Sigmoid colon (tissue), 7 donors: ENCODE measurements around the gene DAAM1. TPM values are rescaled to one million over a fixed set of nuclear protein-coding genes. Genes with fewer than 3 reads are reported as not detected.

Experiments used
- DNase-seq: peaks from one replicate; pipeline ENCODE4 v3.0.0-alpha.2; 2019
- H3K27ac ChIP-seq, 4 donors: fragments of 200-600 bp; sonication (generic); one replicate each; pipeline ENCODE4 v1.5.1; 2016 to 2019; ENCODE audit warnings: mild to moderate bottlenecking in 1 of 4
- H3K27me3 ChIP-seq, 3 donors: fragments of 200-600 bp; sonication (generic); one replicate each; pipeline ENCODE4 v1.5.1; 2019; ENCODE audit warnings: mild to moderate bottlenecking in 1 of 3
- H3K36me3 ChIP-seq, 4 donors: fragments of 200-600 bp; sonication (generic); one replicate each; pipeline ENCODE4 v1.5.1; 2016 to 2019
- H3K4me1 ChIP-seq, 4 donors: fragments of 200-600 bp; sonication (generic); one replicate each; pipeline ENCODE4 v1.5.1; 2017 to 2019
- H3K4me3 ChIP-seq, 4 donors: fragments of 200-600 bp; sonication (generic); one replicate each; pipeline ENCODE4 v1.5.1; 2017 to 2019; ENCODE audit warnings: mild to moderate bottlenecking in 2 of 4, moderate library complexity in 1 of 4
- H3K9me3 ChIP-seq, 4 donors: fragments of 200-600 bp in 3 of 4; sonication (generic) in 3 of 4; one replicate each; pipeline versions ENCODE4 v1.5.1 to v1.6.1; 2013 to 2019
- EP300 ChIP-seq, 4 donors: sonication (generic); formaldehyde crosslinking; IDR thresholded peaks; one replicate each; pipeline ENCODE4 v1.6.1; 2017; ENCODE audit warnings: antibody characterized with exemption in 4 of 4
- POLR2A ChIP-seq, 2 donors: fragments of 450-650 bp; IDR thresholded peaks; one replicate each; pipeline ENCODE4 v1.6.1; 2016; ENCODE audit warnings: antibody characterized with exemption in 2 of 2, mild to moderate bottlenecking in 2 of 2, moderate library complexity in 2 of 2
- POLR2AphosphoS5 ChIP-seq, 4 donors: sonication (generic); formaldehyde crosslinking; IDR thresholded peaks; one replicate each; pipeline ENCODE4 v1.6.1; 2017; ENCODE audit warnings: antibody characterized with exemption in 4 of 4
- WGBS, 2 donors: extraction: QIAGEN DNeasy Blood & Tissue Kit; methylation state at CpG; one replicate each; pipeline ENCODE4 v1.1.7; 2013; 5-methylcytosine and 5-hydroxymethylcytosine counted together
- intact Hi-C: fragments of 100-400 bp; cut with DNase I; formaldehyde crosslinking; loops from one replicate; pipeline ENCODE4 v1.15.1; 2023
- polyA plus RNA-seq, 3 donors: library from polyadenylated mRNA; stranded (reverse); fragments of 200-250 nt; gene quantifications; one replicate each; pipeline ENCODE4 v1.2.3, GENCODE V29; 2013
- total RNA-seq, 4 donors: library from RNA; depleted of rRNA; stranded (reverse); fragments of >200 nt; gene quantifications; one replicate each; pipeline ENCODE4 v1.1.0, GENCODE V29; 2016
- TF ChIP-seq, protein P1 (sequence below), 4 experiments: fragments of 450-650 bp in 3 of 4; fragments of 200-600 bp in 1 of 4; IDR thresholded peaks; one replicate each; pipeline ENCODE4 v1.5.1; 2016 to 2019; ENCODE audit warnings: antibody characterized with exemption in 4 of 4, mild to moderate bottlenecking in 3 of 4, moderate library complexity in 2 of 4
- donor health status: healthy with polysubstance abuse.
- donor health status: Bipolar disorder and iron deficiency.
- donor health status: healthy.

Gene DAAM1
- total and polyA plus RNA-seq, 7 donors: 11.4 to 77.8 (median 47.5) TPM

DNA sequence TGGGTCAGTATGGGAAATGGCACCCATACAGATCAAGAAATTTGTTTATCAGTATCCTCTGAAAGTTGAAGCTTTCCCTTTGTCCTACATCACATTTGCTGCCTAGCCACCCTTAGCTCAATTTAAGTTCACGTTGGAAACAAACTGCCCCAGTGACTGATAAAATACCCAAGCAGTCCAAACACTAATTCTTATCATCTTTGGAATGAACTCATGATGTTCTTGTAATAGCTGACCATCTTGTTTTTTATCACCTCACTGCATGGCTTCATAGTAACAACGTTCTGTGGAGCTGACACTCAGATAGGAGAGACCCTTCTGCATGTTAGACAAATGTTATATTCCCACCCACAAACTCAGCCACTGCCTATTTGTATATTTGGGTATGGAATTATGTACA, 183.3 kb downstream of the DAAM1 start:
- H3K27ac ChIP-seq: no peak overlapping the region

DNA sequence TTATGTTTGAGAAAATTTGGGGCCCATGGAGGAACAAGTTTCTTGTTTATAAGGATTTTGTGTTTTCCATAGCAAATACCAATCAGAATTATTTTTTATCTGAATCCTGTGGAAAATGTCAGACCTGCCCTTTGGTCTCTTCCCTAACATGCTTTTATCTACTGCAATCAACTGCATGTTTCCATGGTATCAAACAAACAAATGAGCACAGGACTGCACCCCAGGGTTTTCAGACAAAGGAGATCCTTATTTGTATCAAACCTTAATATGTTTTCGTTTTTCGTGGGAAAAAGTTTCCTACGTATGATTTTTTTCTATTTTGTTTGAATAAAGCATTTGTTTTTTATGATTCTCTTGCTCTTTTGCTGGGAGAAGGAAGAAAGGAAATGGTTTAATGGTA, 185.6 kb downstream of the DAAM1 start:
- Histone ChIP-seq H3K36me3 (peaks cover 0 to 3% (median under 1%) of the 10 kb centered on the region in 4 donors), H3K4me3 (no peak overlapping the region), H3K9me3 (no peaks in the 10 kb centered on the region), H3K4me1 (peaks cover 0 to 34% (median 18%) of the 10 kb centered on the region in 4 donors), H3K27ac (peak overlapping the region in 2 of 4 donors; percentile 4 to 23), H3K27me3 (no peaks in the 10 kb centered on the region)
- intact Hi-C loops: no loop called here
- DNase-seq: no peak
- TF ChIP-seq POLR2AphosphoS5 (IDR thresholded peaks at IDR 0.05) (no peak), EP300 (IDR thresholded peaks at IDR 0.05) (no peak), POLR2A (IDR thresholded peaks at IDR 0.05) (no peak)
- TF ChIP-seq, protein P1, sequence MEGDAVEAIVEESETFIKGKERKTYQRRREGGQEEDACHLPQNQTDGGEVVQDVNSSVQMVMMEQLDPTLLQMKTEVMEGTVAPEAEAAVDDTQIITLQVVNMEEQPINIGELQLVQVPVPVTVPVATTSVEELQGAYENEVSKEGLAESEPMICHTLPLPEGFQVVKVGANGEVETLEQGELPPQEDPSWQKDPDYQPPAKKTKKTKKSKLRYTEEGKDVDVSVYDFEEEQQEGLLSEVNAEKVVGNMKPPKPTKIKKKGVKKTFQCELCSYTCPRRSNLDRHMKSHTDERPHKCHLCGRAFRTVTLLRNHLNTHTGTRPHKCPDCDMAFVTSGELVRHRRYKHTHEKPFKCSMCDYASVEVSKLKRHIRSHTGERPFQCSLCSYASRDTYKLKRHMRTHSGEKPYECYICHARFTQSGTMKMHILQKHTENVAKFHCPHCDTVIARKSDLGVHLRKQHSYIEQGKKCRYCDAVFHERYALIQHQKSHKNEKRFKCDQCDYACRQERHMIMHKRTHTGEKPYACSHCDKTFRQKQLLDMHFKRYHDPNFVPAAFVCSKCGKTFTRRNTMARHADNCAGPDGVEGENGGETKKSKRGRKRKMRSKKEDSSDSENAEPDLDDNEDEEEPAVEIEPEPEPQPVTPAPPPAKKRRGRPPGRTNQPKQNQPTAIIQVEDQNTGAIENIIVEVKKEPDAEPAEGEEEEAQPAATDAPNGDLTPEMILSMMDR (IDR thresholded peaks at IDR 0.05): no peak
- WGBS, 2 donors: 20 to 72% methylated on average over 3 of the region's 3 CpGs

More for the DNA sequence above, 183.3 kb downstream of the DAAM1 start:
- WGBS, 2 donors: 30 to 68% methylated on average over 2 of the region's 2 CpGs
- Histone ChIP-seq H3K4me3 (no peak overlapping the region), H3K27me3 (no peaks in the 10 kb centered on the region), H3K36me3 (peaks cover 0 to 22% (median 9%) of the 10 kb centered on the region in 4 donors), H3K9me3 (no peaks in the 10 kb centered on the region), H3K4me1 (peaks cover 0 to 12% (median under 1%) of the 10 kb centered on the region in 4 donors)
- intact Hi-C loops: no loop called here
- no peak for TF ChIP-seq POLR2A (IDR thresholded peaks at IDR 0.05)
- TF ChIP-seq POLR2AphosphoS5 (IDR thresholded peaks at IDR 0.05): no peak
- TF ChIP-seq EP300 (IDR thresholded peaks at IDR 0.05): no peak
- TF ChIP-seq, protein P1 (IDR thresholded peaks at IDR 0.05): no peak
- no peak for DNase-seq

DNA sequence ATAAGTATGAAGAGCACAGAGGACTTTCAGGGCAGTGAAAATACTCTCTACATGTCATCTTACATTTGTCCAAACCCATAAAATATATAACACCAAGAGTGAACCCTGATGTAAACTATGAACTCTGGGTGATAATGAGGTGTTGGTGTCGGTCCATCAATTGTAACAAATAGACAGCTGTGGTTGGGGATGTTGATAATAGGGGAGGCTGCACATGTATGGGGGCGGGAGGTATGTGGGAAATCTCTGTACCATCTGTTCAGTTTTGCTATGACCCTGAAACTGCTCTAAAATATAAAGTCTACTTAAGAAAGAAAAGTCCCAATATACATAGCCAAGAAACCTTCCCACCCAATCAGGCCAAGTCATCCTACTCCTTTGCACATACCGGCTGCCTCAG, 188.2 kb downstream of the DAAM1 start:
- peaks cover 0 to 41% (median 18%) of the 10 kb centered on the region in 4 donors for H3K4me1 ChIP-seq

DNA sequence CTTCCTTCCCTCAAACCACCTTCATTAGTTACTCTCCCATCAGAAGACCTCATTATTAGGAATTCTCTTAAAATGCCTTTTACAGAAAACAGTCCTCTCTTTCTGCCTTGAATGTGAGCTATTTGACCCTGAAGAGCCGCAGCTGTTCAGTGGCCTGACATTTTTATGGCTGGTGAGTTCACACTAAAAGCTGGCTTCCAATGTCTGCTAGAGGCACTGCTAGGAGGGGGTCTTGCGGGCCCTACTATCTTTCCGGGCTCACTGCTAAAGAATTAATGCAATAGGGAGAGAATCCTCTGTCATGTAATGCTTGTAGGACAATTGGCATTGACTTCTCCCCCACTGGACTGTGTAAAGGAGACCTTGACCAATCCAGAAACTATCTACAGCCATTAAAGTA, 189.0 kb downstream of the DAAM1 start:
- Histone ChIP-seq H3K9me3 (no peaks in the 10 kb centered on the region), H3K4me3 (no peak overlapping the region), H3K4me1 (peaks cover 0 to 41% (median 18%) of the 10 kb centered on the region in 4 donors), H3K27ac (peak overlapping the region; percentile 64 to 82 (median 73)), H3K36me3 (no peaks in the 10 kb centered on the region), H3K27me3 (no peaks in the 10 kb centered on the region)
- peak in 2 of 4 donors; percentile 60 for TF ChIP-seq POLR2AphosphoS5 (IDR thresholded peaks at IDR 0.05)
- TF ChIP-seq, protein P1 (IDR thresholded peaks at IDR 0.05): no peak
- TF ChIP-seq POLR2A (IDR thresholded peaks at IDR 0.05): no peak
- intact Hi-C loops: loop anchor here (5.0 kb wide), 1 partner anchor 50 kb away; no protein-coding TSS in a partner anchor
- WGBS, 2 donors: 79 to 80% methylated on average over 3 of the region's 3 CpGs
- no peak for DNase-seq

More for the DNA sequence above, 188.2 kb downstream of the DAAM1 start:
- Histone ChIP-seq H3K36me3 (no peaks in the 10 kb centered on the region), H3K9me3 (no peaks in the 10 kb centered on the region), H3K27me3 (no peaks in the 10 kb centered on the region), H3K27ac (peak overlapping the region; percentile 64 to 82 (median 73)), H3K4me3 (no peak overlapping the region)
- no peak for DNase-seq
- TF ChIP-seq EP300 (IDR thresholded peaks at IDR 0.05) (no peak), POLR2A (IDR thresholded peaks at IDR 0.05) (no peak), POLR2AphosphoS5 (IDR thresholded peaks at IDR 0.05) (no peak)
- TF ChIP-seq, protein P1 (IDR thresholded peaks at IDR 0.05): no peak
- intact Hi-C loops: loop anchor here (5.0 kb wide), 1 partner anchor 51 kb away; no protein-coding TSS in a partner anchor
- WGBS, 2 donors: 86 to 90% methylated on average over 3 of the region's 3 CpGs
